Measurements from ENCODE around the gene CXXC5. TPM values are rescaled to one million over a fixed set of nuclear protein-coding genes. Genes with fewer than 3 reads are reported as not detected.

Gene CXXC5
- total and polyA plus RNA-seq, 9 of the 15 experiments (the other 6 are each of a cell fraction or from before 2014, with no cell fraction given) = 1.9 to 123 (median 45.8) TPM

GRCh38 chr5:139704748-139705147, 56.6 kb downstream of the CXXC5 start:
- no peaks in the 10 kb centered on the region for H3K9me1 ChIP-seq (ENCODE audit: control insufficient read depth, insufficient read depth, low read length)
- no peaks in the 10 kb centered on the region for H3K79me2 ChIP-seq (ENCODE audit: control insufficient read depth, insufficient read depth, low read length)
- peaks cover 40 to 50% of the 10 kb centered on the region in 2 experiments for H3K4me1 ChIP-seq (replicated peaks in 1 of 2; ENCODE audit: control insufficient read depth in 2 of 2, insufficient read depth in 2 of 2, low read length in 2 of 2)
- H3K27ac ChIP-seq (ENCODE audit: extremely low read depth, low read depth, low read length) = no peak overlapping the region
- H3K36me3 ChIP-seq (ENCODE audit: control insufficient read depth, insufficient read depth, low read length) = no peaks in the 10 kb centered on the region
- H3K4me2 ChIP-seq (ENCODE audit: insufficient read depth, low read length) = no peak overlapping the region
- in situ Hi-C loops (cut with MboI) (no loop called here), intact Hi-C loops (cut with micrococcal nuclease) (no loop called here)
- ChIA-PET CTCF (ENCODE audit: low intra/inter-chr PET ratio) (no interaction called here), POLR2A (interaction anchor here (0.8 kb wide), 1 partner anchor 39 kb away, joined by 3 read pairs; no protein-coding TSS in a partner anchor)
- WGBS (ENCODE audit: insufficient coverage, low coverage, missing lambda C conversion rate) = 74% methylated on average over 4 of the region's 4 CpGs
- H2AFZ ChIP-seq (ENCODE audit: low read depth, low read length) = no peak overlapping the region
- BruUV-seq (replicated peaks) = no TSS peak
- TF ChIP-seq ELF1 (tag; IDR thresholded peaks at IDR 0.05) (no peak), ZFP36 (IDR thresholded peaks at IDR 0.05; ENCODE audit: low read depth, low read length, partially characterized antibody) (peak; percentile 34)
- H3K4me3 ChIP-seq = no peak overlapping the region
- ATAC-seq = no peak
- no peak for DNase-seq (ENCODE audit: extremely low read depth in 1 of 4, low spot score in 3 of 4)
- no peak for FAIRE-seq
- no peaks in the 10 kb centered on the region for H3K9me3 ChIP-seq (replicated peaks; ENCODE audit: control insufficient read depth, insufficient read depth, low read depth, low read length)
- H4K20me1 ChIP-seq (replicated peaks; ENCODE audit: control insufficient read depth, insufficient read depth, low read length) = no peaks in the 10 kb centered on the region
- H3K27me3 ChIP-seq (ENCODE audit: control insufficient read depth in 2 of 2, insufficient read depth in 2 of 2, low read length in 2 of 2) = no peaks in the 10 kb centered on the region
- H3K9ac ChIP-seq (ENCODE audit: insufficient read depth in 1 of 2, low read depth in 2 of 2, low read length in 2 of 2) = no peak overlapping the region

- no peaks in the 10 kb centered on the region for H3K36me3 ChIP-seq (ENCODE audit: control insufficient read depth, insufficient read depth, low read length)
- 34% methylated on average over 3 of the region's 3 CpGs for WGBS (ENCODE audit: insufficient coverage, low coverage, missing lambda C conversion rate)
- H3K27me3 ChIP-seq (ENCODE audit: control insufficient read depth in 2 of 2, insufficient read depth in 2 of 2, low read length in 2 of 2) = no peaks in the 10 kb centered on the region
- ChIA-PET POLR2A (interaction anchor here (0.8 kb wide), 1 partner anchor 39 kb away, joined by 3 read pairs; no protein-coding TSS in a partner anchor), CTCF (ENCODE audit: low intra/inter-chr PET ratio) (interaction anchor here (0.7 kb wide), 1 partner anchor 57 kb away, joined by 3 read pairs; no protein-coding TSS in a partner anchor)
- H3K27ac ChIP-seq (ENCODE audit: extremely low read depth, low read depth, low read length) = no peak overlapping the region
- BruUV-seq (replicated peaks) = no TSS peak
- intact Hi-C loops (cut with micrococcal nuclease) = no loop called here
- no peak for ATAC-seq
- no peaks in the 10 kb centered on the region for H3K79me2 ChIP-seq (ENCODE audit: control insufficient read depth, insufficient read depth, low read length)
- DNase-seq (ENCODE audit: extremely low read depth in 1 of 4, low spot score in 3 of 4) = peak in 1 of 4 experiments; percentile 50
- no peak for FAIRE-seq
- peaks cover 42 to 50% of the 10 kb centered on the region in 2 experiments for H3K4me1 ChIP-seq (replicated peaks in 1 of 2; ENCODE audit: control insufficient read depth in 2 of 2, insufficient read depth in 2 of 2, low read length in 2 of 2)
- no peak overlapping the region for H3K4me3 ChIP-seq
- 0 out of 2 replicates have a peak overlapping the region, but pooled peaks have one; percentile 23 for H2AFZ ChIP-seq (ENCODE audit: low read depth, low read length)
- in situ Hi-C loops (cut with MboI) = no loop called here
- H3K4me2 ChIP-seq (ENCODE audit: insufficient read depth, low read length) = no peak overlapping the region
- no peaks in the 10 kb centered on the region for H4K20me1 ChIP-seq (replicated peaks; ENCODE audit: control insufficient read depth, insufficient read depth, low read length)
- H3K9ac ChIP-seq (ENCODE audit: insufficient read depth in 1 of 2, low read depth in 2 of 2, low read length in 2 of 2) = no peak overlapping the region; a peak in 1 of 4 replicates
- no peaks in the 10 kb centered on the region for H3K9me3 ChIP-seq (replicated peaks; ENCODE audit: control insufficient read depth, insufficient read depth, low read depth, low read length)
- no peaks in the 10 kb centered on the region for H3K9me1 ChIP-seq (ENCODE audit: control insufficient read depth, insufficient read depth, low read length)
- TF ChIP-seq MGA (IDR thresholded peaks at IDR 0.05) (peak; percentile 91), SMARCA4 (IDR thresholded peaks at IDR 0.05) (no peak), L3MBTL2 (IDR thresholded peaks at IDR 0.05) (peak; percentile 94)
Observed at GRCh38 chr5:139705191-139705590, 57.0 kb downstream of the CXXC5 start.

Data from K562 (cell line).